DOHH2 (cell line): ENCODE data around the gene OOSP2.

Source experiments
- EZH2phosphoT487 ChIP-seq: fragments of 200-600 bp; sonication (generic); IDR thresholded peaks from 2 replicates; pipeline ENCODE4 v1.6.1; 2017; ENCODE audit warnings: borderline replicate concordance, mild to moderate bottlenecking, antibody characterized with exemption, low read length, moderate library complexity, mixed read lengths
- TF ChIP-seq, protein P1 (sequence below): fragments of 200-600 bp; sonication (generic); IDR thresholded peaks from one replicate; pipeline ENCODE4 v1.5.1; 2014; ENCODE audit warnings: antibody characterized with exemption, mild to moderate bottlenecking, low read depth, low read length; ENCODE audit not compliant: poor library complexity, severe bottlenecking

DNA sequence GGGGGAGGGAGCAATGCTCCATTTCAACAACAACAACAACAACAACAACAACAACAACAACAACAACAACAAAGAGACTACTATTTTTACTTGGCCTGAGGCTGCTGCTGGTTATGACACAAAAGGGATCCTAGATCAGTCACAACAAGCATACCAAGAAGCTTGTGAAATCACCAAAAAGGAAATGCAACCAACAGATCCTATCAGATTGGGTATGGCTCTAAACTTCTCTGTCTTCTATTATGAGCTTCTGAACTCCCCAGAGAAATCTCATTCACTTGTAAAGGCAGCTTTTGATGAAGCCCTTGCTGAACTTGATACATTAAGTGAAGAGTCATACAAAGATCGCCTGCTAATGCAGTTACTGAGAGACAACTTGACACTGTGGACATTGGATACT is 37.8 kb downstream of the OOSP2 start:
- TF ChIP-seq, protein P1, sequence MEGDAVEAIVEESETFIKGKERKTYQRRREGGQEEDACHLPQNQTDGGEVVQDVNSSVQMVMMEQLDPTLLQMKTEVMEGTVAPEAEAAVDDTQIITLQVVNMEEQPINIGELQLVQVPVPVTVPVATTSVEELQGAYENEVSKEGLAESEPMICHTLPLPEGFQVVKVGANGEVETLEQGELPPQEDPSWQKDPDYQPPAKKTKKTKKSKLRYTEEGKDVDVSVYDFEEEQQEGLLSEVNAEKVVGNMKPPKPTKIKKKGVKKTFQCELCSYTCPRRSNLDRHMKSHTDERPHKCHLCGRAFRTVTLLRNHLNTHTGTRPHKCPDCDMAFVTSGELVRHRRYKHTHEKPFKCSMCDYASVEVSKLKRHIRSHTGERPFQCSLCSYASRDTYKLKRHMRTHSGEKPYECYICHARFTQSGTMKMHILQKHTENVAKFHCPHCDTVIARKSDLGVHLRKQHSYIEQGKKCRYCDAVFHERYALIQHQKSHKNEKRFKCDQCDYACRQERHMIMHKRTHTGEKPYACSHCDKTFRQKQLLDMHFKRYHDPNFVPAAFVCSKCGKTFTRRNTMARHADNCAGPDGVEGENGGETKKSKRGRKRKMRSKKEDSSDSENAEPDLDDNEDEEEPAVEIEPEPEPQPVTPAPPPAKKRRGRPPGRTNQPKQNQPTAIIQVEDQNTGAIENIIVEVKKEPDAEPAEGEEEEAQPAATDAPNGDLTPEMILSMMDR, result no peak
- TF ChIP-seq EZH2phosphoT487, result no peak
